Cardiac muscle cell (in vitro differentiated cells and primary cell): ENCODE results near the gene FRY. TPM values are rescaled to one million over a fixed set of nuclear protein-coding genes. Genes with fewer than 3 reads are reported as not detected.

Source experiments
- DNase-seq, 2 donors: peaks; one replicate each; pipeline versions ENCODE4 v3.0.0 to v3.0.0-alpha.2; 2010 to 2017; ENCODE audit warnings: low read depth in 1 of 2, low spot score in 1 of 2
- H3K27ac ChIP-seq: fragments of 200-600 bp; sonication (generic); 2 replicates; pipeline ENCODE4 v1.5.1; 2016
- H3K27me3 ChIP-seq: fragments of 200-600 bp; sonication (generic); 2 replicates; pipeline ENCODE4 v1.6.0; 2016; ENCODE audit warnings: control low read depth
- H3K36me3 ChIP-seq: fragments of 200-600 bp; sonication (generic); 2 replicates; pipeline ENCODE4 v1.5.1; 2016; ENCODE audit warnings: control low read depth
- H3K4me1 ChIP-seq: fragments of 200-600 bp; sonication (generic); 2 replicates; pipeline ENCODE4 v1.8.1; 2017; ENCODE audit warnings: low read depth, mild to moderate bottlenecking, mixed run types
- H3K4me3 ChIP-seq: fragments of 200-600 bp; sonication (generic); 2 replicates; pipeline ENCODE4 v1.5.1; 2016; ENCODE audit warnings: mild to moderate bottlenecking
- H3K9me3 ChIP-seq: fragments of 200-600 bp; sonication (generic); 2 replicates; pipeline ENCODE4 v1.5.1; 2017; ENCODE audit warnings: low read depth, mild to moderate bottlenecking, control low read depth
- CTCF ChIP-seq: IDR thresholded peaks from 2 replicates; pipeline ENCODE4 v1.5.1; 2012; ENCODE audit warnings: low read depth, mild to moderate bottlenecking, low read length
- polyA plus RNA-seq: library from polyadenylated mRNA; unstranded; fragments of >200 nt; fragmentation: Nextera tagmentation; extraction: Ambion mirVana; gene quantifications from 2 replicates; pipeline ENCODE4 v1.2.1, GENCODE V29; 2016
- total RNA-seq: library from RNA; depleted of rRNA; stranded (reverse); fragments of >200 nt; gene quantifications from 2 replicates; pipeline ENCODE4 v1.2.3, GENCODE V29; 2016

Gene FRY
- total and polyA plus RNA-seq, 2 experiments from 2014 or later: 2.4 to 13.2 TPM

GRCh38 chr13:32023698-32024097 is 7.9 kb upstream of the FRY start:
- H3K9me3 ChIP-seq: no peaks in the 10 kb centered on the region
- DNase-seq: peak in 1 of 2 donors; percentile 18
- H3K27ac ChIP-seq: no peak overlapping the region
- H3K27me3 ChIP-seq: no peaks in the 10 kb centered on the region
- no peaks in the 10 kb centered on the region for H3K36me3 ChIP-seq
- TF ChIP-seq CTCF: peak; percentile 33
- peaks cover 9% of the 10 kb centered on the region for H3K4me1 ChIP-seq
- H3K4me3 ChIP-seq: no peak overlapping the region

- H3K36me3 ChIP-seq: no peaks in the 10 kb centered on the region
- H3K4me3 ChIP-seq: no peak overlapping the region
- no peak for DNase-seq
- no peak for TF ChIP-seq CTCF
- H3K4me1 ChIP-seq: peaks cover 9% of the 10 kb centered on the region
- H3K27me3 ChIP-seq: no peaks in the 10 kb centered on the region
- H3K9me3 ChIP-seq: no peaks in the 10 kb centered on the region
- no peak overlapping the region for H3K27ac ChIP-seq
Measured at GRCh38 chr13:32024750-32025149, 6.8 kb upstream of the FRY start.

DNA sequence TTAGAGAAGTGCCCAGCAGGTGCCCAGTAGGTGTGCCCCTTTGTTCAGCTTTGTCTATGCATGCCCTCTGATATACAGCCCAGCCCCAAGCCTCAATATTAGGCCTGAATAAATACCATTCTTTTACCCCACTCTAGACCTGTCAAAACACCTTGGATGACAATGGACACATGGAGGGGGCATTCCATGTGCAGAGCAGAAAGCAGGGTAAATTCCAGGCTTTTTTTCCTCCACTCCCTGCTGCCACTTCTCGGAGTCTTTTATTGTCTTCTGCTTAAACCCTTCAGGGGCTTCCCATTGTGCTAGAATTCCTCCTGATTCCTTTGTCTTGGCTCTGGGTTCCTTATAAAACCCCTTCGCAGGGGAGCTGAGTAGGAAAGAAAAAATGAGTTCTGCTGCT is 5.8 kb upstream of the FRY start:
- Histone ChIP-seq H3K4me1 (peaks cover 9% of the 10 kb centered on the region), H3K27me3 (peaks cover 6% of the 10 kb centered on the region), H3K27ac (no peak overlapping the region), H3K36me3 (no peaks in the 10 kb centered on the region), H3K9me3 (no peaks in the 10 kb centered on the region), H3K4me3 (no peak overlapping the region)
- no peak for TF ChIP-seq CTCF
- no peak for DNase-seq

DNA sequence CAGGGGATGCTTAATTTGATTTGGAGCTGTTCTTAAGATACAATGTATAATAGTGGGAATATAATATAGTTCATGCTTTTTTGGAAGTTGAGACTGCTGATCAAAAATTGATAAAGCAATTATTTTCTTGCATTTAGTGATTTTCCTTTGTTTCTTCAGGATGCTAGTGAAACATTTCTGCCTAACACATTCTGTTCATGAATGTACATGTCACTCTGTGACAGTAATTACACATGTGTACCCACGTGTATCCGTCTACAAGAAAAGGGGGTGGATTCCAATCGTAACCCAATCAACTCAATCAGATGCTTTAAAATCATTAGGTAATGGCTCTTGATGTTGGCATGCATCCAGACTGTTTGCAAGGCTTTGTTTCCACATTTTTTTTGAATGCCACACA is 5.0 kb upstream of the FRY start:
- H3K36me3 ChIP-seq: no peaks in the 10 kb centered on the region
- no peak for TF ChIP-seq CTCF
- H3K27me3 ChIP-seq: peaks cover 6% of the 10 kb centered on the region
- H3K27ac ChIP-seq: no peak overlapping the region
- peaks cover 9% of the 10 kb centered on the region for H3K4me1 ChIP-seq
- DNase-seq: no peak
- H3K9me3 ChIP-seq: no peaks in the 10 kb centered on the region
- H3K4me3 ChIP-seq: no peak overlapping the region

DNA sequence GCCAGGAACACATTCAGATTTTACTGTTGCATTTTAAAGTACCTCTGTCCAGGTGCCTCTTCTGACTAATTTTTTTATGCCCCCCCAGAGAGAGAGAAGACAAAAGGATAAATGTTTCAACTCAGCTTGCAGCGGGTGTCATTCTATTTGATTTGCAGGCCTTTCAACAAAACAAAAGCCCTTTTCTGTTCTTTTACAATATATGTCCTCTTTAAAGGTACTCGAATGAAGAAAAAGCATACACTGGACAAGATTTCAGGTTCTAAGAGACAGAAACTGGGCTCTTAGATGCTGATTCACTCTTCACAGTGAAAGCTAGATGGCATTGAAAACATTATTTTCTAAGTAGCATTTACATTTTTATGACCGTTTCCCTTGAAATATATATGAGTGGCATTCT is 2.9 kb upstream of the FRY start:
- Histone ChIP-seq H3K4me3 (no peak overlapping the region), H3K27ac (no peak overlapping the region), H3K27me3 (peaks cover 23% of the 10 kb centered on the region), H3K9me3 (no peaks in the 10 kb centered on the region), H3K36me3 (no peaks in the 10 kb centered on the region), H3K4me1 (no peaks in the 10 kb centered on the region)
- DNase-seq: no peak
- TF ChIP-seq CTCF: no peak

DNA sequence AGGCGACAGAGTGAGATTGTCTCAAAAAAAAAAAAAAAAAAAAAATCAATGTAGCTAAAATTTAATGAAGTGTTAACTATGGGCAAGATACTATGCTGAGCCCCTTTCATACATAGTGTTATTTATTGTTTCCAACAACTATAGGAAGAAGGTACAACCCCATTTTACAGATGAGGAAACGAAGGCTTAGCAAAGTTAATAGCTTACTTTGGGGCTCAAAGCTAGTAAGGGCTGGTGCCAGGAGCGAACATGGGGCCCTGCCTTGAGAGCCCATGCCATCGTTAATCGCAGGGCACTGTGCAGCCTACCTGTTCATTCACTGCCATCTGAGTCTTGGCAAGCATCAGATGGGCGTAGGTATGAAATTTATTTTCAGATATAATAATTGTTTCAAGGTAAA is 1.9 kb upstream of the FRY start:
- H3K4me1 ChIP-seq: no peaks in the 10 kb centered on the region
- no peak for TF ChIP-seq CTCF
- peaks cover 26% of the 10 kb centered on the region for H3K27me3 ChIP-seq
- H3K9me3 ChIP-seq: no peaks in the 10 kb centered on the region
- H3K27ac ChIP-seq: no peak overlapping the region
- no peaks in the 10 kb centered on the region for H3K36me3 ChIP-seq
- DNase-seq: no peak
- no peak overlapping the region for H3K4me3 ChIP-seq
